GM19240 (cell line): ENCODE data around the gene ZNG1A.
"Not testable (repeated sequence)": the region's sequence is repeated elsewhere in the genome, so short reads cannot be mapped to it uniquely, and the experiment has no call there.

Experiments
- DNase-seq: peaks from one replicate; pipeline ENCODE4 v3.0.0; 2011; ENCODE audit warnings: low spot score; ENCODE audit not compliant: insufficient read length

ZNG1A gene

GRCh38 chr9:178140-178825, 573 bp downstream of the ZNG1A start:
- DNase-seq, result not testable (repeated sequence)

- not testable (repeated sequence) for DNase-seq
Observed at GRCh38 chr9:169757-170156, 9.1 kb downstream of the ZNG1A start.

GRCh38 chr9:159871-160270, 19.0 kb downstream of the ZNG1A start:
- DNase-seq, result not testable (repeated sequence)

- not testable (repeated sequence) for DNase-seq
Observed at GRCh38 chr9:151173-151572, 27.7 kb downstream of the ZNG1A start.

GRCh38 chr9:139880-140279, 39.0 kb downstream of the ZNG1A start:
- DNase-seq, result not testable (repeated sequence)

- DNase-seq, result not testable (repeated sequence)
Observed at GRCh38 chr9:117995-118467, 60.8 kb downstream of the ZNG1A start, which contains the start of gene FOXD4. FOXD4 (minus strand) TSS chr9:118417; CDS start chr9:118119, 298 bp downstream.

- not testable (repeated sequence) for DNase-seq
Observed at GRCh38 chr9:117144-117994, 61.5 kb downstream of the ZNG1A start.

- DNase-seq, result not testable (repeated sequence)
Observed at GRCh38 chr9:116239-117077, 62.4 kb downstream of the ZNG1A start.

- not testable (repeated sequence) for DNase-seq
Observed at GRCh38 chr9:115118-115451, 63.8 kb downstream of the ZNG1A start.

GRCh38 chr9:114267-115117, 64.4 kb downstream of the ZNG1A start:
- DNase-seq, result not testable (repeated sequence)

- not testable (repeated sequence) for DNase-seq
Observed at GRCh38 chr9:113468-114266, 65.2 kb downstream of the ZNG1A start.

- DNase-seq, result not testable (repeated sequence)
Observed at GRCh38 chr9:112589-113467, 66.0 kb downstream of the ZNG1A start.

- not testable (repeated sequence) for DNase-seq
Observed at GRCh38 chr9:110672-111071, 68.2 kb downstream of the ZNG1A start.

GRCh38 chr9:109540-109939, 69.3 kb downstream of the ZNG1A start:
- DNase-seq, result not testable (repeated sequence)

GRCh38 chr9:108742-109495, 69.9 kb downstream of the ZNG1A start:
- DNase-seq, result not testable (repeated sequence)

GRCh38 chr9:105991-106390, 72.9 kb downstream of the ZNG1A start:
- not testable (repeated sequence) for DNase-seq

GRCh38 chr9:100430-100829, 78.4 kb downstream of the ZNG1A start:
- DNase-seq, result not testable (repeated sequence)

GRCh38 chr9:99867-100266, 79.0 kb downstream of the ZNG1A start:
- DNase-seq, result not testable (repeated sequence)
